Measurements from ENCODE around the gene TAF4B.
"Not testable (repeated sequence)": the region's sequence is repeated elsewhere in the genome, so short reads cannot be mapped to it uniquely, and the experiment has no call there.

TAF4B gene

GRCh38 chr18:26290385-26290784 lies 64.1 kb downstream of the TAF4B start:
- no peaks in the 10 kb centered on the region; the same call in 1 of the 2 replicates for H3K79me2 ChIP-seq (ENCODE audit: low read length)
- no peak overlapping the region for H3K4me2 ChIP-seq (ENCODE audit: low read length)
- no peaks in the 10 kb centered on the region; the same call in 1 of the 2 replicates for H4K20me1 ChIP-seq (ENCODE audit: insufficient read depth, low read length)
- no peak overlapping the region for H3K4me3 ChIP-seq (ENCODE audit: low read length)
- no peak overlapping the region for H2AFZ ChIP-seq (ENCODE audit: low read depth, low read length)
- no peak overlapping the region for H3K9ac ChIP-seq (ENCODE audit: low read length)
- H3K27me3 ChIP-seq (ENCODE audit: low read depth, low read length): no peaks in the 10 kb centered on the region
- no peaks in the 10 kb centered on the region for H3K9me3 ChIP-seq (ENCODE audit: insufficient read depth, low read length)
- TF ChIP-seq CTCF (IDR thresholded peaks at IDR 0.05; ENCODE audit: low read depth, low read length) (no peak), EZH2phosphoT487 (IDR thresholded peaks at IDR 0.05; ENCODE audit: low read depth) (no peak)
- H3K36me3 ChIP-seq (replicated peaks; ENCODE audit: low read depth, low read length): peaks cover 15% of the 10 kb centered on the region
- H3K27ac ChIP-seq (ENCODE audit: low read length): no peak overlapping the region
- H3K4me1 ChIP-seq (ENCODE audit: low read length): peaks cover 7% of the 10 kb centered on the region

GRCh38 chr18:26293982-26294381 lies 67.7 kb downstream of the TAF4B start:
- no peaks in the 10 kb centered on the region for H3K9me3 ChIP-seq (ENCODE audit: insufficient read depth, low read length)
- no peaks in the 10 kb centered on the region for H4K20me1 ChIP-seq (ENCODE audit: insufficient read depth, low read length)
- no peak overlapping the region for H3K27ac ChIP-seq (ENCODE audit: low read length)
- peaks cover 7% of the 10 kb centered on the region for H3K4me1 ChIP-seq (ENCODE audit: low read length)
- peaks cover 7% of the 10 kb centered on the region for H3K36me3 ChIP-seq (replicated peaks; ENCODE audit: low read depth, low read length)
- H3K4me3 ChIP-seq (ENCODE audit: low read length): no peak overlapping the region
- no peak for TF ChIP-seq EZH2phosphoT487 (IDR thresholded peaks at IDR 0.05; ENCODE audit: low read depth)
- no peak for TF ChIP-seq CTCF (IDR thresholded peaks at IDR 0.05; ENCODE audit: low read depth, low read length)
- H3K9ac ChIP-seq (ENCODE audit: low read length): no peak overlapping the region
- H2AFZ ChIP-seq (ENCODE audit: low read depth, low read length): no peak overlapping the region
- H3K79me2 ChIP-seq (ENCODE audit: low read length): no peaks in the 10 kb centered on the region; the same call in 1 of the 2 replicates
- H3K4me2 ChIP-seq (ENCODE audit: low read length): no peak overlapping the region
- H3K27me3 ChIP-seq (ENCODE audit: low read depth, low read length): no peaks in the 10 kb centered on the region

GRCh38 chr18:26298107-26298506 lies 71.9 kb downstream of the TAF4B start:
- Histone ChIP-seq H3K79me2 (ENCODE audit: low read length) (no peaks in the 10 kb centered on the region), H4K20me1 (ENCODE audit: insufficient read depth, low read length) (no peaks in the 10 kb centered on the region), H3K4me1 (ENCODE audit: low read length) (peaks cover 7% of the 10 kb centered on the region), H3K36me3 (replicated peaks; ENCODE audit: low read depth, low read length) (peaks cover 7% of the 10 kb centered on the region), H3K27ac (ENCODE audit: low read length) (no peak overlapping the region), H3K4me2 (ENCODE audit: low read length) (no peak overlapping the region), H3K9ac (ENCODE audit: low read length) (no peak overlapping the region), H3K4me3 (ENCODE audit: low read length) (no peak overlapping the region), H2AFZ (ENCODE audit: low read depth, low read length) (no peak overlapping the region), H3K9me3 (ENCODE audit: insufficient read depth, low read length) (no peaks in the 10 kb centered on the region), H3K27me3 (ENCODE audit: low read depth, low read length) (no peaks in the 10 kb centered on the region)
- TF ChIP-seq EZH2phosphoT487 (IDR thresholded peaks at IDR 0.05; ENCODE audit: low read depth): no peak
- TF ChIP-seq CTCF (IDR thresholded peaks at IDR 0.05; ENCODE audit: low read depth, low read length): no peak

GRCh38 chr18:26301681-26302080 lies 75.4 kb downstream of the TAF4B start:
- Histone ChIP-seq H3K36me3 (replicated peaks; ENCODE audit: low read depth, low read length) (no peaks in the 10 kb centered on the region), H3K79me2 (ENCODE audit: low read length) (no peaks in the 10 kb centered on the region), H3K4me3 (ENCODE audit: low read length) (no peak overlapping the region), H3K27ac (ENCODE audit: low read length) (no peak overlapping the region), H3K27me3 (ENCODE audit: low read depth, low read length) (no peaks in the 10 kb centered on the region), H3K4me2 (ENCODE audit: low read length) (no peak overlapping the region), H4K20me1 (ENCODE audit: insufficient read depth, low read length) (no peaks in the 10 kb centered on the region), H2AFZ (ENCODE audit: low read depth, low read length) (no peak overlapping the region), H3K4me1 (ENCODE audit: low read length) (no peaks in the 10 kb centered on the region), H3K9me3 (ENCODE audit: insufficient read depth, low read length) (no peaks in the 10 kb centered on the region), H3K9ac (ENCODE audit: low read length) (no peak overlapping the region)
- no peak for TF ChIP-seq CTCF (IDR thresholded peaks at IDR 0.05; ENCODE audit: low read depth, low read length)
- TF ChIP-seq EZH2phosphoT487 (IDR thresholded peaks at IDR 0.05; ENCODE audit: low read depth): no peak

GRCh38 chr18:26303222-26303621 lies 77.0 kb downstream of the TAF4B start:
- not testable (repeated sequence) for H3K27me3 ChIP-seq (ENCODE audit: low read depth, low read length); H3K4me1 ChIP-seq (ENCODE audit: low read length); H3K4me3 ChIP-seq (ENCODE audit: low read length); H3K79me2 ChIP-seq (ENCODE audit: low read length); H2AFZ ChIP-seq (ENCODE audit: low read depth, low read length); H3K36me3 ChIP-seq (replicated peaks; ENCODE audit: low read depth, low read length); H3K27ac ChIP-seq (ENCODE audit: low read length); H3K9me3 ChIP-seq (ENCODE audit: insufficient read depth, low read length); H4K20me1 ChIP-seq (ENCODE audit: insufficient read depth, low read length); H3K9ac ChIP-seq (ENCODE audit: low read length); H3K4me2 ChIP-seq (ENCODE audit: low read length)
